B cell (primary cell): ENCODE results near the gene HOXD12. TPM values are rescaled to one million over a fixed set of nuclear protein-coding genes. Genes with fewer than 3 reads are reported as not detected.
A peak's percentile ranks its signal among the peaks of the same experiment; 100 is the strongest.

Experiments
- ATAC-seq: fragments of 200-7000 bp; cut with Tn5 transposase; one replicate; pipeline ENCODE4 v1.10.0; 2021; ENCODE audit warnings: low read depth, mild to moderate bottlenecking, moderate number of reproducible peaks, moderate library complexity
- CTCF ChIA-PET: fragments of 350-600 bp; sonication (Branson Sonifier 250); formaldehyde crosslinking; loops from one replicate; lab custom pipeline; 2021; ENCODE audit warnings: antibody characterized with exemption, inconsistent platforms; lab: Charles Lee
- POLR2A ChIA-PET: fragments of 350-600 bp; sonication (Branson Sonifier 250); formaldehyde crosslinking; loops from one replicate; lab custom pipeline; 2021; ENCODE audit warnings: antibody characterized with exemption; lab: Charles Lee
- DNase-seq: peaks from one replicate; pipeline ENCODE4 v3.0.0; 2013
- H2AFZ ChIP-seq: 2 replicates; pipeline ENCODE4 v1.6.1; 2012; ENCODE audit warnings: mild to moderate bottlenecking, low read depth, low read length; ENCODE audit not compliant: insufficient read depth, poor library complexity, severe bottlenecking
- H3K27ac ChIP-seq, 2 donors: 1 replicate in 1 of 2; 2 replicates in 1 of 2; pipeline ENCODE4 v1.5.1; 2012 to 2013; ENCODE audit warnings: low read length in 2 of 2, mild to moderate bottlenecking in 2 of 2, moderate library complexity in 1 of 2
- H3K27me3 ChIP-seq, 4 experiments: fragments of 200-600 bp in 1 of 4; sonication (generic) in 1 of 4; replicated peaks in 1 of 4; 1 replicate in 2 of 4; 2 replicates in 2 of 4; pipeline versions ENCODE4 v1.6.1 to v1.7.0; 2013 to 2016; ENCODE audit warnings: low read length in 3 of 4, mild to moderate bottlenecking in 2 of 4, mixed read lengths in 1 of 4, moderate library complexity in 1 of 4; ENCODE audit not compliant: insufficient read depth in 4 of 4, control insufficient read depth in 3 of 4; ENCODE audit errors: control extremely low read depth in 1 of 4
- H3K36me3 ChIP-seq, 2 experiments: replicated peaks in 1 of 2; 1 replicate in 1 of 2; 2 replicates in 1 of 2; pipeline versions ENCODE4 v1.6.1 to v1.7.1; 2013; ENCODE audit warnings: low read length in 1 of 2; ENCODE audit not compliant: insufficient read depth in 2 of 2, control insufficient read depth in 1 of 2; ENCODE audit errors: control extremely low read depth in 1 of 2, extremely low read depth in 1 of 2
- H3K4me1 ChIP-seq, 2 donors: fragments of 200-600 bp in 1 of 2; sonication (generic) in 1 of 2; 1 replicate in 1 of 2; 2 replicates in 1 of 2; pipeline versions ENCODE4 v1.5.1 to v1.6.1; 2013 to 2017; ENCODE audit warnings: low read length in 2 of 2; ENCODE audit not compliant: control insufficient read depth in 2 of 2, insufficient read depth in 2 of 2
- H3K4me2 ChIP-seq: replicated peaks from 2 replicates; pipeline ENCODE3; 2012; ENCODE audit warnings: mild to moderate bottlenecking, low read depth, low read length; ENCODE audit not compliant: poor library complexity, severe bottlenecking
- H3K4me3 ChIP-seq, 5 experiments: fragments of 200-600 bp in 1 of 5; sonication (generic) in 1 of 5; 1 replicate in 3 of 5; 2 replicates in 2 of 5; pipeline versions ENCODE4 v1.5.1 to v1.7.0; 2011 to 2016; ENCODE audit warnings: low read length in 4 of 5, mild to moderate bottlenecking in 4 of 5, low read depth in 2 of 5, control low read depth in 1 of 5, moderate library complexity in 1 of 5; ENCODE audit not compliant: insufficient read depth in 1 of 5; ENCODE audit errors: control extremely low read depth in 1 of 5, extremely low read depth in 1 of 5
- H3K79me2 ChIP-seq: fragments of 200-600 bp; sonication (generic); one replicate; pipeline ENCODE4 v1.6.0; 2016; ENCODE audit warnings: low read length; ENCODE audit not compliant: control insufficient read depth, insufficient read depth
- H3K9ac ChIP-seq: fragments of 200-600 bp; sonication (generic); 2 replicates; pipeline ENCODE4 v1.6.1; 2017; ENCODE audit warnings: mild to moderate bottlenecking, low read length, moderate library complexity
- H3K9me3 ChIP-seq, 3 donors: one replicate each; pipeline versions ENCODE4 v1.6.1 to v1.7.1; 2013; ENCODE audit warnings: low read length in 2 of 3; ENCODE audit not compliant: control insufficient read depth in 2 of 3, insufficient read depth in 1 of 3; ENCODE audit errors: control extremely low read depth in 1 of 3
- H4K20me1 ChIP-seq: 2 replicates; pipeline ENCODE4 v1.6.0; 2012; ENCODE audit warnings: mild to moderate bottlenecking, low read length; ENCODE audit not compliant: insufficient read depth, control insufficient read depth, poor library complexity, severe bottlenecking
- H3K27ac Mint-ChIP-seq: one replicate; pipeline ENCODE4 v1.8.0; 2021; ENCODE audit warnings: mixed read lengths
- H3K27me3 Mint-ChIP-seq: one replicate; pipeline ENCODE4 v1.8.0; 2021; ENCODE audit warnings: mixed read lengths
- H3K4me1 Mint-ChIP-seq: one replicate; pipeline ENCODE4 v1.8.0; 2021; ENCODE audit warnings: mixed read lengths
- H3K4me3 Mint-ChIP-seq: one replicate; pipeline ENCODE4 v1.8.0; 2021; ENCODE audit warnings: mixed read lengths
- H3K9me3 Mint-ChIP-seq: one replicate; pipeline ENCODE4 v1.8.0; 2022; ENCODE audit warnings: mixed read lengths; ENCODE audit not compliant: insufficient read depth
- EZH2 ChIP-seq: IDR thresholded peaks from 2 replicates; pipeline ENCODE4 v1.6.1; 2012; ENCODE audit warnings: borderline replicate concordance, low read depth, mild to moderate bottlenecking, moderate library complexity, low read length; ENCODE audit not compliant: insufficient read depth, poor library complexity, severe bottlenecking
- WGBS: methylation state at CpG from one replicate; pipeline ENCODE4 v1.1.5; 2013; ENCODE audit warnings: missing lambda C conversion rate; ENCODE audit not compliant: insufficient coverage; 5-methylcytosine and 5-hydroxymethylcytosine counted together
- intact Hi-C: fragments of 100-400 bp; cut with micrococcal nuclease; formaldehyde crosslinking; loops from one replicate; pipeline ENCODE4 v1.10.0; 2022
- polyA plus RNA-seq: library from polyadenylated mRNA; depleted of rRNA; stranded (reverse); fragments of >200 nt; gene quantifications from 2 replicates; pipeline ENCODE4 v1.2.3, GENCODE V29; 2012
- total RNA-seq, 2 donors: library from RNA; stranded (reverse); fragments of 120-200 nt in 1 of 2; gene quantifications; 1 replicate in 1 of 2; 2 replicates in 1 of 2; pipeline versions ENCODE4 v1.2.3 to v1.2.4, GENCODE V29; 2013 to 2022
- TF ChIP-seq, protein P1 (sequence below): fragments of 200-600 bp; IDR thresholded peaks from one replicate; pipeline ENCODE4 v1.8.0; 2022; ENCODE audit warnings: antibody characterized with exemption, mild to moderate bottlenecking

Gene HOXD12
- total and polyA plus RNA-seq, 2 donors (not counting 1 experiment from before 2014, with no cell fraction given), result not detected

DNA sequence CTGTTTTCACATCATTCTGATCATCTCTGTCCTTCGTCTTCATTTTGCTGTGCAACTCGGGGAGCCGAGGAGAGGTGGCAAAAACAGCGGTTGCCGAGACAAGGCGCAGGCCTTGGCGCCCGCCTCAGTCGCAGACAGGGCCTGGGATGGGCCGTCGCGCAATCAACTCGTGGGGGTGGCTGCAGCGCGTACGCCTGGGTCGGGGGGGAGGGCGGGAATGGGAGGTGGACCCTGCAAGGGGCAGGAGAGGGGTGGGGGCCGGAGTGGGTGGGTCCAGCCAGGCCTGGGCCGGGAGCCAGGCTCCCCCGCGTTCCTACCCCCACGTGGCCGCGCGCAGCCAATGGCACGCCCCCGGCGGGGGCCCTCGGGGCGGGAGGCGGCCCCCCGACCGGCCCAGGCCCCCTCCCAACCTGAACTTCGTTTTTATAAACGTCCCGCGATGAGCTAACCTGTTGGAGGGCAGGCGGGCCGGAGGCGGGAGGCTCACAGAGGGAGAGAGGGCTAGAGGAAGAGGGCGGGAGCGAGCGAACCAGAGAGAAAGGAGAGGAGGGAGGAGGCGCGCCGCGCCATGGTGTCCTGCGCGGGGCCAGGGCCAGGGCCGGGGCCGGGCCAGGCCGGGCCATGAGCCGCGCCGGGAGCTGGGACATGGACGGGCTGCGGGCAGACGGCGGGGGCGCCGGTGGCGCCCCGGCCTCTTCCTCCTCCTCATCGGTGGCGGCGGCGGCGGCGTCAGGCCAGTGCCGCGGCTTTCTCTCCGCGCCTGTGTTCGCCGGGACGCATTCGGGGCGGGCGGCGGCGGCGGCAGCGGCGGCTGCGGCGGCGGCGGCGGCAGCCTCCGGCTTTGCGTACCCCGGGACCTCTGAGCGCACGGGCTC is 7.1 kb upstream of the HOXD12 start, which contains the start of gene HOXD13:
Gene HOXD13 (plus strand): TSS at position 452 of the 875 bp plus-strand sequence. CDS start 170 bp downstream, at position 622.
- H3K9me3 Mint-ChIP-seq, result peaks cover 3% of the 10 kb centered on the region
- H3K27ac Mint-ChIP-seq, result peak within 1 kb of the TSS; percentile 71
- POLR2A ChIA-PET, result no interaction called here
- H3K4me1 Mint-ChIP-seq, result peaks cover 30% of the 10 kb centered on the region
- Histone ChIP-seq H3K27me3 (peaks cover 0 to 89% (median 84%) of the 10 kb centered on the region in 4 experiments), H3K9me3 (peaks cover 1 to 40% (median 8%) of the 10 kb centered on the region in 3 donors), H2AFZ (no peak within 1 kb of the TSS), H3K36me3 (no peaks in the 10 kb centered on the region), H3K27ac (no peak within 1 kb of the TSS), H3K4me2 (peak within 1 kb of the TSS; percentile 48), H4K20me1 (no peaks in the 10 kb centered on the region), H3K4me1 (peaks cover 28 to 32% of the 10 kb centered on the region in 2 donors), H3K9ac (no peak within 1 kb of the TSS), H3K4me3 (no peak within 1 kb of the TSS), H3K79me2 (no peaks in the 10 kb centered on the region)
- no peak for TF ChIP-seq EZH2
- TF ChIP-seq, protein P1, sequence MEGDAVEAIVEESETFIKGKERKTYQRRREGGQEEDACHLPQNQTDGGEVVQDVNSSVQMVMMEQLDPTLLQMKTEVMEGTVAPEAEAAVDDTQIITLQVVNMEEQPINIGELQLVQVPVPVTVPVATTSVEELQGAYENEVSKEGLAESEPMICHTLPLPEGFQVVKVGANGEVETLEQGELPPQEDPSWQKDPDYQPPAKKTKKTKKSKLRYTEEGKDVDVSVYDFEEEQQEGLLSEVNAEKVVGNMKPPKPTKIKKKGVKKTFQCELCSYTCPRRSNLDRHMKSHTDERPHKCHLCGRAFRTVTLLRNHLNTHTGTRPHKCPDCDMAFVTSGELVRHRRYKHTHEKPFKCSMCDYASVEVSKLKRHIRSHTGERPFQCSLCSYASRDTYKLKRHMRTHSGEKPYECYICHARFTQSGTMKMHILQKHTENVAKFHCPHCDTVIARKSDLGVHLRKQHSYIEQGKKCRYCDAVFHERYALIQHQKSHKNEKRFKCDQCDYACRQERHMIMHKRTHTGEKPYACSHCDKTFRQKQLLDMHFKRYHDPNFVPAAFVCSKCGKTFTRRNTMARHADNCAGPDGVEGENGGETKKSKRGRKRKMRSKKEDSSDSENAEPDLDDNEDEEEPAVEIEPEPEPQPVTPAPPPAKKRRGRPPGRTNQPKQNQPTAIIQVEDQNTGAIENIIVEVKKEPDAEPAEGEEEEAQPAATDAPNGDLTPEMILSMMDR, result no peak
- 8% methylated on average over 73 of the region's 95 CpGs for WGBS
- peak within 1 kb of the TSS; percentile 4 for H3K4me3 Mint-ChIP-seq
- CTCF ChIA-PET, result no interaction called here
- ATAC-seq (no peak), DNase-seq (peak; percentile 33)
- peaks cover 81% of the 10 kb centered on the region for H3K27me3 Mint-ChIP-seq
- intact Hi-C loops, result loop anchor here (10.0 kb wide), 1 partner anchor 1758 kb away; the partner anchor contains the start of gene SP9
